ENCODE data around the gene SUMF2. TPM values are rescaled to one million over a fixed set of nuclear protein-coding genes. Genes with fewer than 3 reads are reported as not detected.

SUMF2 gene
- total RNA-seq, 1 donor from 2014 or later: 87.8 TPM

- H2AFZ ChIP-seq (ENCODE audit: low read depth, low read length): no peak overlapping the region
- H3K36me3 ChIP-seq (ENCODE audit: insufficient read depth, low read length): peaks cover 4% of the 10 kb centered on the region
- H3K36me3 Mint-ChIP-seq (ENCODE audit: low read depth, unreplicated experiment): peaks cover 8% of the 10 kb centered on the region
- no peaks in the 10 kb centered on the region for H3K27me3 Mint-ChIP-seq (ENCODE audit: low read depth, unreplicated experiment)
- DNase-seq (ENCODE audit: low read depth) (no peak), FAIRE-seq (no peak)
- peaks cover 11% of the 10 kb centered on the region for H3K4me1 ChIP-seq (ENCODE audit: insufficient read depth, low read length)
- no peak overlapping the region for H3K27ac Mint-ChIP-seq (ENCODE audit: unreplicated experiment)
- no peak overlapping the region for H3K9ac ChIP-seq (ENCODE audit: low read length)
- H3K27me3 ChIP-seq (ENCODE audit: insufficient read depth, low read length): no peaks in the 10 kb centered on the region
- H3K9me3 Mint-ChIP-seq (ENCODE audit: unreplicated experiment): no peaks in the 10 kb centered on the region
- H3K27ac ChIP-seq (ENCODE audit: low read depth, low read length): no peak overlapping the region
- no peaks in the 10 kb centered on the region for H3K9me3 ChIP-seq (ENCODE audit: insufficient read depth, low read depth, low read length)
- H3K4me3 ChIP-seq (ENCODE audit: insufficient read depth, low read depth, low read length): no peak overlapping the region
- H3K4me2 ChIP-seq (ENCODE audit: low read length): no peak overlapping the region
- peaks cover 5% of the 10 kb centered on the region for H3K4me1 Mint-ChIP-seq (ENCODE audit: low read depth, unreplicated experiment)
- H3K4me3 Mint-ChIP-seq (ENCODE audit: unreplicated experiment): no peak overlapping the region
- no peak for TF ChIP-seq EZH2 (IDR thresholded peaks at IDR 0.05; ENCODE audit: insufficient read depth, low read length)
- TF ChIP-seq CTCF (IDR thresholded peaks at IDR 0.05; ENCODE audit: insufficient read depth, low read depth, low read length): no peak
- peaks cover 8% of the 10 kb centered on the region for H4K20me1 ChIP-seq (ENCODE audit: insufficient read depth, low read length)
- no peaks in the 10 kb centered on the region for H3K79me2 ChIP-seq (ENCODE audit: insufficient read depth, low read length)
These were observed 19.2 kb downstream of the SUMF2 start for GRCh38 chr7:56083150-56083785.

- Histone ChIP-seq H4K20me1 (ENCODE audit: insufficient read depth, low read length) (no peaks in the 10 kb centered on the region), H3K27ac (ENCODE audit: low read depth, low read length) (no peak overlapping the region), H3K9ac (ENCODE audit: low read length) (no peak overlapping the region), H3K4me1 (ENCODE audit: insufficient read depth, low read length) (no peaks in the 10 kb centered on the region), H2AFZ (ENCODE audit: low read depth, low read length) (no peak overlapping the region), H3K27me3 (ENCODE audit: insufficient read depth, low read length) (no peaks in the 10 kb centered on the region), H3K36me3 (ENCODE audit: insufficient read depth, low read length) (no peaks in the 10 kb centered on the region), H3K79me2 (ENCODE audit: insufficient read depth, low read length) (no peaks in the 10 kb centered on the region), H3K4me2 (ENCODE audit: low read length) (no peak overlapping the region), H3K4me3 (ENCODE audit: insufficient read depth, low read depth, low read length) (no peak overlapping the region), H3K9me3 (ENCODE audit: insufficient read depth, low read depth, low read length) (no peaks in the 10 kb centered on the region)
- H3K27me3 Mint-ChIP-seq (ENCODE audit: low read depth, unreplicated experiment): no peaks in the 10 kb centered on the region
- no peaks in the 10 kb centered on the region for H3K9me3 Mint-ChIP-seq (ENCODE audit: unreplicated experiment)
- TF ChIP-seq EZH2 (IDR thresholded peaks at IDR 0.05; ENCODE audit: insufficient read depth, low read length) (no peak), CTCF (IDR thresholded peaks at IDR 0.05; ENCODE audit: insufficient read depth, low read depth, low read length) (no peak)
- no peaks in the 10 kb centered on the region for H3K4me1 Mint-ChIP-seq (ENCODE audit: low read depth, unreplicated experiment)
- no peak for FAIRE-seq
- H3K36me3 Mint-ChIP-seq (ENCODE audit: low read depth, unreplicated experiment): peaks cover 7% of the 10 kb centered on the region
- H3K4me3 Mint-ChIP-seq (ENCODE audit: unreplicated experiment): no peak overlapping the region
- no peak overlapping the region for H3K27ac Mint-ChIP-seq (ENCODE audit: unreplicated experiment)
- no peak for DNase-seq (ENCODE audit: low read depth)
These were observed 22.7 kb downstream of the SUMF2 start for GRCh38 chr7:56086761-56087160.

GRCh38 chr7:56087445-56087844, 23.4 kb downstream of the SUMF2 start:
- Mint-ChIP-seq H3K4me1 (ENCODE audit: low read depth, unreplicated experiment) (no peaks in the 10 kb centered on the region), H3K27me3 (ENCODE audit: low read depth, unreplicated experiment) (no peaks in the 10 kb centered on the region), H3K36me3 (ENCODE audit: low read depth, unreplicated experiment) (peaks cover 4% of the 10 kb centered on the region), H3K27ac (ENCODE audit: unreplicated experiment) (no peak overlapping the region), H3K4me3 (ENCODE audit: unreplicated experiment) (no peak overlapping the region), H3K9me3 (ENCODE audit: unreplicated experiment) (no peaks in the 10 kb centered on the region)
- FAIRE-seq (no peak), DNase-seq (ENCODE audit: low read depth) (no peak)
- H3K4me1 ChIP-seq (ENCODE audit: insufficient read depth, low read length): no peaks in the 10 kb centered on the region
- H2AFZ ChIP-seq (ENCODE audit: low read depth, low read length): no peak overlapping the region
- H3K36me3 ChIP-seq (ENCODE audit: insufficient read depth, low read length): no peaks in the 10 kb centered on the region
- H3K9me3 ChIP-seq (ENCODE audit: insufficient read depth, low read depth, low read length): no peaks in the 10 kb centered on the region
- no peak overlapping the region for H3K4me2 ChIP-seq (ENCODE audit: low read length)
- H3K4me3 ChIP-seq (ENCODE audit: insufficient read depth, low read depth, low read length): no peak overlapping the region
- H3K27ac ChIP-seq (ENCODE audit: low read depth, low read length): no peak overlapping the region
- H4K20me1 ChIP-seq (ENCODE audit: insufficient read depth, low read length): no peaks in the 10 kb centered on the region
- H3K27me3 ChIP-seq (ENCODE audit: insufficient read depth, low read length): no peaks in the 10 kb centered on the region
- H3K79me2 ChIP-seq (ENCODE audit: insufficient read depth, low read length): no peaks in the 10 kb centered on the region
- TF ChIP-seq CTCF (IDR thresholded peaks at IDR 0.05; ENCODE audit: insufficient read depth, low read depth, low read length) (no peak), EZH2 (IDR thresholded peaks at IDR 0.05; ENCODE audit: insufficient read depth, low read length) (no peak)
- H3K9ac ChIP-seq (ENCODE audit: low read length): no peak overlapping the region
